ENCODE results near the gene ZNF160. TPM values are rescaled to one million over a fixed set of nuclear protein-coding genes. Genes with fewer than 3 reads are reported as not detected.

Gene ZNF160
- total and polyA plus RNA-seq, 9 of the 15 experiments (the other 6 are each of a cell fraction or from before 2014, with no cell fraction given): 3.6 to 22.1 (median 11.8) TPM

GRCh38 chr19:53103234-53104203, at the start of gene ZNF160 (continued):
- TF ChIP-seq ZNF146 (CRISPR knock-in tag; IDR thresholded peaks at IDR 0.05; ENCODE audit: unreplicated experiment) (no peak), POLR2AphosphoS5 (IDR thresholded peaks at IDR 0.05; ENCODE audit: control insufficient read depth, insufficient read depth, low read depth, low read length) (peak; percentile 84), MAX (CRISPR knock-in tag; IDR thresholded peaks at IDR 0.05) (no peak), FOXA3 (CRISPR knock-in tag; conservative IDR thresholded peaks at IDR 0.05 in 1 of 2, IDR thresholded peaks at IDR 0.05 in 1 of 2) (no peak), RBM39 (optimal IDR thresholded peaks at IDR 0.05; ENCODE audit: low read depth, low read length) (no peak), HES1 (IDR thresholded peaks at IDR 0.05; ENCODE audit: low read depth) (no peak), TFAM (CRISPR knock-in tag; conservative IDR thresholded peaks at IDR 0.05) (no peak), UBTF (IDR thresholded peaks at IDR 0.05; ENCODE audit: borderline replicate concordance in 1 of 2, low read depth in 2 of 2, low read length in 2 of 2) (no peak), TGIF2 (CRISPR knock-in tag; IDR thresholded peaks at IDR 0.05) (no peak), ZNF395 (CRISPR knock-in tag; IDR thresholded peaks at IDR 0.05) (no peak), ESRRA (IDR thresholded peaks at IDR 0.05; ENCODE audit: borderline replicate concordance, low read depth) (no peak), ZKSCAN3 (CRISPR knock-in tag; IDR thresholded peaks at IDR 0.05) (no peak)

Measured in K562 (cell line).